ENCODE results near the gene CLOCK.

GRCh38 chr4:55447831-55448230, 98.9 kb downstream of the CLOCK start:
- TF ChIP-seq TAF1 (IDR thresholded peaks at IDR 0.05; ENCODE audit: borderline replicate concordance, insufficient read depth, low read length): no peak
- TF ChIP-seq POLR2AphosphoS5 (IDR thresholded peaks at IDR 0.05; ENCODE audit: low read depth, low read length): no peak
- TF ChIP-seq SIN3A (IDR thresholded peaks at IDR 0.05; ENCODE audit: borderline replicate concordance, insufficient read depth, low read length): no peak
- TF ChIP-seq REST (IDR thresholded peaks at IDR 0.05; ENCODE audit: insufficient read depth in 1 of 2, low read depth in 2 of 2, low read length in 2 of 2): no peak

Measured in PFSK-1 (cell line).